H9 (cell line): Measurements from ENCODE around the gene MAPK8IP1. TPM values are rescaled to one million over a fixed set of nuclear protein-coding genes. Genes with fewer than 3 reads are reported as not detected.

Experiments used
- DNase-seq: peaks from one replicate; pipeline ENCODE4 v3.0.0-alpha.2; 2017
- H2AFZ ChIP-seq: one replicate; pipeline ENCODE4 v1.6.1; 2013; ENCODE audit warnings: mild to moderate bottlenecking, low read length, control low read depth, moderate library complexity
- H2AK5ac ChIP-seq: 2 replicates; pipeline ENCODE4 v1.6.1; 2013; ENCODE audit warnings: low read length, control low read depth, mixed read lengths; ENCODE audit not compliant: insufficient read length
- H2BK120ac ChIP-seq: one replicate; pipeline ENCODE4 v1.6.1; 2013; ENCODE audit warnings: low read depth, mild to moderate bottlenecking, low read length, control low read depth, inconsistent platforms; ENCODE audit not compliant: poor library complexity, severe bottlenecking
- H2BK12ac ChIP-seq: 2 replicates; pipeline ENCODE4 v1.6.1; 2013; ENCODE audit warnings: low read length, control low read depth, mixed read lengths, low read depth; ENCODE audit not compliant: insufficient read length
- H2BK15ac ChIP-seq: 2 replicates; pipeline ENCODE4 v1.6.1; 2013; ENCODE audit warnings: low read depth, low read length, control low read depth
- H2BK20ac ChIP-seq: one replicate; pipeline ENCODE4 v1.6.1; 2013; ENCODE audit warnings: low read depth, mild to moderate bottlenecking, low read length, control low read depth, inconsistent platforms; ENCODE audit not compliant: poor library complexity, severe bottlenecking
- H2BK5ac ChIP-seq: 2 replicates; pipeline ENCODE4 v1.6.1; 2013; ENCODE audit warnings: low read length, control low read depth, mixed read lengths; ENCODE audit not compliant: insufficient read length
- H3K14ac ChIP-seq: 2 replicates; pipeline ENCODE4 v1.6.1; 2013; ENCODE audit warnings: low read length, control low read depth; ENCODE audit not compliant: insufficient read depth
- H3K18ac ChIP-seq: 2 replicates; pipeline ENCODE4 v1.6.1; 2013; ENCODE audit warnings: low read depth, mild to moderate bottlenecking, mixed read lengths, low read length, control low read depth; ENCODE audit not compliant: insufficient read length
- H3K23ac ChIP-seq: 2 replicates; pipeline ENCODE4 v1.6.1; 2013; ENCODE audit warnings: low read length, control low read depth, mixed read lengths, low read depth; ENCODE audit not compliant: insufficient read length
- H3K23me2 ChIP-seq: 2 replicates; pipeline ENCODE4 v1.6.1; 2013; ENCODE audit warnings: low read depth, mild to moderate bottlenecking, mixed read lengths, low read length, control low read depth; ENCODE audit not compliant: insufficient read length, poor library complexity, severe bottlenecking
- H3K27ac ChIP-seq: 2 replicates; pipeline ENCODE4 v1.5.1; 2013; ENCODE audit warnings: low read length, control low read depth, mixed read lengths, low read depth; ENCODE audit not compliant: insufficient read length
- H3K27me3 ChIP-seq: 2 replicates; pipeline ENCODE4 v1.6.1; 2013; ENCODE audit warnings: low read length, control low read depth, inconsistent platforms; ENCODE audit not compliant: insufficient read depth
- H3K4ac ChIP-seq: 2 replicates; pipeline ENCODE4 v1.6.1; 2013; ENCODE audit warnings: low read depth, mild to moderate bottlenecking, control low read depth, inconsistent platforms, low read length, moderate library complexity
- H3K4me1 ChIP-seq: 2 replicates; pipeline ENCODE4 v1.6.1; 2013; ENCODE audit warnings: low read length, control low read depth, inconsistent platforms; ENCODE audit not compliant: insufficient read depth
- H3K4me2 ChIP-seq: 2 replicates; pipeline ENCODE4 v1.6.1; 2013; ENCODE audit warnings: low read length, control low read depth, mixed read lengths; ENCODE audit not compliant: insufficient read length, insufficient read depth
- H3K56ac ChIP-seq: 2 replicates; pipeline ENCODE4 v1.6.1; 2013; ENCODE audit warnings: low read depth, mild to moderate bottlenecking, mixed read lengths, low read length, control low read depth; ENCODE audit not compliant: insufficient read length
- H3K79me1 ChIP-seq: 2 replicates; pipeline ENCODE4 v1.6.1; 2013; ENCODE audit warnings: low read depth, mild to moderate bottlenecking, moderate library complexity, low read length, control low read depth, inconsistent platforms; ENCODE audit not compliant: insufficient read depth, poor library complexity, severe bottlenecking
- H3K79me2 ChIP-seq: 2 replicates; pipeline ENCODE4 v1.6.1; 2013; ENCODE audit warnings: low read length, control low read depth, inconsistent platforms; ENCODE audit not compliant: insufficient read depth
- H3K9ac ChIP-seq: 2 replicates; pipeline ENCODE4 v1.6.1; 2013; ENCODE audit warnings: low read length, control low read depth, mixed read lengths; ENCODE audit not compliant: insufficient read length; ENCODE audit errors: extremely low read depth
- H3K9me3 ChIP-seq: one replicate; pipeline ENCODE4 v1.6.1; 2013; ENCODE audit warnings: low read depth, low read length, inconsistent platforms; ENCODE audit not compliant: control insufficient read depth
- H3T11ph ChIP-seq: one replicate; pipeline ENCODE4 v1.6.1; 2013; ENCODE audit warnings: mild to moderate bottlenecking, low read length, control low read depth, inconsistent platforms
- H4K20me1 ChIP-seq: one replicate; pipeline ENCODE4 v1.6.1; 2013; ENCODE audit not compliant: control insufficient read depth, insufficient read length, insufficient read depth
- H4K5ac ChIP-seq: 2 replicates; pipeline ENCODE4 v1.6.1; 2013; ENCODE audit warnings: low read depth, mild to moderate bottlenecking, mixed read lengths, low read length, control low read depth; ENCODE audit not compliant: insufficient read length
- H4K8ac ChIP-seq: replicated peaks from 2 replicates; pipeline ENCODE4 v1.6.1; 2013; ENCODE audit warnings: low read length, control low read depth, mixed read lengths, low read depth; ENCODE audit not compliant: insufficient read length
- H4K91ac ChIP-seq: 2 replicates; pipeline ENCODE4 v1.6.1; 2013; ENCODE audit warnings: low read depth, mild to moderate bottlenecking, moderate library complexity, mixed read lengths, low read length, control low read depth; ENCODE audit not compliant: insufficient read length
- H3K27ac Mint-ChIP-seq, 3 experiments: 2 replicates in 2 of 3; 3 replicates in 1 of 3; pipeline ENCODE4 v1.8.0; 2020 to 2021; ENCODE audit warnings: mixed read lengths in 3 of 3, mild to moderate bottlenecking in 1 of 3, moderate library complexity in 1 of 3
- H3K27me3 Mint-ChIP-seq: 2 replicates; pipeline ENCODE4 v1.8.0; 2021; ENCODE audit warnings: low read depth, mild to moderate bottlenecking, moderate library complexity, mixed read lengths
- H3K36me3 Mint-ChIP-seq, 3 experiments: 2 replicates in 2 of 3; 3 replicates in 1 of 3; pipeline ENCODE4 v1.8.0; 2020 to 2021; ENCODE audit warnings: low read depth in 3 of 3, mixed read lengths in 3 of 3; ENCODE audit not compliant: insufficient read depth in 1 of 3
- H3K4me1 Mint-ChIP-seq, 2 experiments: 2 replicates each; pipeline ENCODE4 v1.8.0; 2020; ENCODE audit warnings: mixed read lengths in 2 of 2
- H3K4me3 Mint-ChIP-seq, 2 experiments: 2 replicates in 1 of 2; 3 replicates in 1 of 2; pipeline ENCODE4 v1.8.0; 2020 to 2021; ENCODE audit warnings: mild to moderate bottlenecking in 2 of 2, mixed read lengths in 2 of 2, moderate library complexity in 1 of 2
- H3K9me3 Mint-ChIP-seq, 2 experiments: 2 replicates in 1 of 2; 3 replicates in 1 of 2; pipeline ENCODE4 v1.8.0; 2020; ENCODE audit warnings: mild to moderate bottlenecking in 2 of 2, mixed read lengths in 2 of 2, moderate library complexity in 1 of 2
- CTCF ChIP-seq: fragments of 200-600 bp; sonication (generic); conservative IDR thresholded peaks from 3 replicates; pipeline ENCODE4 v1.8.0; 2021; ENCODE audit warnings: antibody characterized with exemption, mild to moderate bottlenecking
- WGBS: extraction: QIAGEN DNeasy Blood & Tissue Kit; methylation state at CpG from one replicate; pipeline ENCODE4 v1.1.7; 2013; ENCODE audit warnings: missing lambda C conversion rate, low lambda C conversion rate, mixed read lengths; ENCODE audit not compliant: insufficient read length; ENCODE audit errors: extremely low coverage; 5-methylcytosine and 5-hydroxymethylcytosine counted together
- total RNA-seq: library from RNA; stranded (reverse); gene quantifications from 2 replicates; pipeline ENCODE4 v1.2.1, GENCODE V29; 2021

The MAPK8IP1 gene
- total RNA-seq, 1 experiment from 2014 or later, result 30.2 TPM

- H4K5ac ChIP-seq, result no peak overlapping the region
- no peak overlapping the region for H3K56ac ChIP-seq
- no peak overlapping the region for H2AK5ac ChIP-seq
- H3K23me2 ChIP-seq, result no peaks in the 10 kb centered on the region
- H4K91ac ChIP-seq, result no peak overlapping the region
- TF ChIP-seq CTCF, result no peak
- H3K23ac ChIP-seq, result no peak overlapping the region
- H2BK120ac ChIP-seq, result no peak overlapping the region
- H4K8ac ChIP-seq, result no peak overlapping the region
- no peaks in the 10 kb centered on the region for H3K9me3 Mint-ChIP-seq
- H2BK15ac ChIP-seq, result no peak overlapping the region
- no peak overlapping the region for H3K18ac ChIP-seq
- H3K14ac ChIP-seq, result no peak overlapping the region; the same call in 1 of the 2 replicates
- no peaks in the 10 kb centered on the region for H3K9me3 ChIP-seq
- no peaks in the 10 kb centered on the region for H3K27me3 ChIP-seq
- no peaks in the 10 kb centered on the region for H4K20me1 ChIP-seq
- no peak overlapping the region for H2AFZ ChIP-seq
- H3K4me3 Mint-ChIP-seq, result no peak overlapping the region
- peak overlapping the region in 2 of 3 experiments; percentile 60 to 86; a peak in 3 of 7 replicates for H3K27ac Mint-ChIP-seq
- no peak overlapping the region for H2BK12ac ChIP-seq
- H3K79me2 ChIP-seq, result no peaks in the 10 kb centered on the region
- H2BK20ac ChIP-seq, result no peak overlapping the region
- H3K27ac ChIP-seq, result no peak overlapping the region
- no peak overlapping the region for H3K4ac ChIP-seq
- H3K4me2 ChIP-seq, result no peak overlapping the region
- no peaks in the 10 kb centered on the region for H3K4me1 ChIP-seq
- H3T11ph ChIP-seq, result no peak overlapping the region
- no peak overlapping the region for H3K9ac ChIP-seq
- no peak overlapping the region for H2BK5ac ChIP-seq
- H3K27me3 Mint-ChIP-seq, result no peaks in the 10 kb centered on the region; the same call in 1 of the 2 replicates
- peak; percentile 43 for DNase-seq
- no peaks in the 10 kb centered on the region for H3K79me1 ChIP-seq
- WGBS, result no CpG with 5 or more reads among the region's 19 CpGs
- peaks cover 2 to 4% of the 10 kb centered on the region in 2 experiments; a peak in 2 of 4 replicates for H3K4me1 Mint-ChIP-seq
- H3K36me3 Mint-ChIP-seq, result peaks cover 10 to 40% (median 24%) of the 10 kb centered on the region in 3 experiments
Observed at GRCh38 chr11:45906096-45906682, 20.7 kb downstream of the MAPK8IP1 start.
